Muscle of leg (tissue), 11 donors: ENCODE measurements around the gene RTN4. TPM values are rescaled to one million over a fixed set of nuclear protein-coding genes. Genes with fewer than 3 reads are reported as not detected.

ENCODE experiments used
- DNase-seq: peaks from one replicate; pipeline ENCODE4 v3.0.0; 2013
- H3K27ac ChIP-seq: one replicate; pipeline ENCODE4 v1.5.1; 2013; ENCODE audit warnings: mild to moderate bottlenecking, low read length, control low read depth
- H3K27me3 ChIP-seq: one replicate; pipeline ENCODE4 v1.6.1; 2013; ENCODE audit warnings: low read length; ENCODE audit not compliant: control insufficient read depth, insufficient read depth
- H3K36me3 ChIP-seq: one replicate; pipeline ENCODE4 v1.6.1; 2013; ENCODE audit warnings: low read length; ENCODE audit not compliant: control insufficient read depth, insufficient read depth
- H3K4me1 ChIP-seq: one replicate; pipeline ENCODE4 v1.6.1; 2013; ENCODE audit warnings: low read length; ENCODE audit not compliant: control insufficient read depth, insufficient read depth
- H3K4me3 ChIP-seq: one replicate; pipeline ENCODE4 v1.5.1; 2013; ENCODE audit warnings: low read length, control low read depth
- H3K9me3 ChIP-seq: replicated peaks from 2 replicates; pipeline ENCODE4 v1.6.1; 2013; ENCODE audit warnings: low read depth, low read length; ENCODE audit not compliant: control insufficient read depth
- WGBS: methylation state at CpG from one replicate; pipeline ENCODE4 v1.1.5; 2013; ENCODE audit warnings: missing lambda C conversion rate; ENCODE audit not compliant: insufficient coverage; 5-methylcytosine and 5-hydroxymethylcytosine counted together
- polyA plus RNA-seq, 8 donors: library from polyadenylated mRNA; unstranded; fragments of 120-200 nt; gene quantifications; one replicate each; pipeline versions ENCODE4 v1.2.1 to v1.2.3, GENCODE V29; 2013; ENCODE audit warnings: inconsistent platforms in 1 of 8, low replicate concordance in 1 of 8; ENCODE audit not compliant: insufficient read length in 8 of 8, insufficient read depth in 1 of 8
- total RNA-seq: library from RNA; stranded (reverse); fragments of 120-200 nt; gene quantifications from one replicate; pipeline ENCODE4 v1.2.4, GENCODE V29; 2013

RTN4 gene
- total and polyA plus RNA-seq, 9 donors, result 456 to 781 (median 588) TPM

- DNase-seq, result peak; percentile 36
- 100% methylated on average over 1 of the region's 4 CpGs for WGBS
- no peak overlapping the region for H3K4me3 ChIP-seq
- peak overlapping the region; percentile 83 for H3K27ac ChIP-seq
- H3K4me1 ChIP-seq, result peaks cover 10% of the 10 kb centered on the region
- no peaks in the 10 kb centered on the region for H3K27me3 ChIP-seq
- H3K36me3 ChIP-seq, result peaks cover 16% of the 10 kb centered on the region
- H3K9me3 ChIP-seq, result no peaks in the 10 kb centered on the region
Observed at GRCh38 chr2:54975598-54976492, 74.4 kb downstream of the RTN4 start.

GRCh38 chr2:54975175-54975574 is 75.1 kb downstream of the RTN4 start:
- no CpG with 5 or more reads among the region's 2 CpGs for WGBS
- no peaks in the 10 kb centered on the region for H3K27me3 ChIP-seq
- peak overlapping the region; percentile 83 for H3K27ac ChIP-seq
- H3K4me3 ChIP-seq, result no peak overlapping the region
- peaks cover 19% of the 10 kb centered on the region for H3K36me3 ChIP-seq
- peaks cover 13% of the 10 kb centered on the region for H3K4me1 ChIP-seq
- no peak for DNase-seq
- no peaks in the 10 kb centered on the region for H3K9me3 ChIP-seq

GRCh38 chr2:54969940-54970338 is 80.3 kb downstream of the RTN4 start:
- Histone ChIP-seq H3K4me1 (peaks cover 49% of the 10 kb centered on the region), H3K36me3 (peaks cover 48% of the 10 kb centered on the region), H3K9me3 (no peaks in the 10 kb centered on the region), H3K4me3 (no peak overlapping the region), H3K27me3 (no peaks in the 10 kb centered on the region), H3K27ac (peak overlapping the region; percentile 74)
- WGBS, result 80% methylated on average over 5 of the region's 7 CpGs
- DNase-seq, result no peak

- no peaks in the 10 kb centered on the region for H3K27me3 ChIP-seq
- peaks cover 51% of the 10 kb centered on the region for H3K4me1 ChIP-seq
- H3K9me3 ChIP-seq, result no peaks in the 10 kb centered on the region
- H3K4me3 ChIP-seq, result no peak overlapping the region
- 38% methylated on average over 1 of the region's 4 CpGs for WGBS
- no peak for DNase-seq
- peaks cover 48% of the 10 kb centered on the region for H3K36me3 ChIP-seq
- peak overlapping the region; percentile 74 for H3K27ac ChIP-seq
Observed at GRCh38 chr2:54969295-54969939, 80.8 kb downstream of the RTN4 start.

- Histone ChIP-seq H3K4me1 (peaks cover 51% of the 10 kb centered on the region), H3K27ac (peak overlapping the region; percentile 86), H3K27me3 (no peaks in the 10 kb centered on the region), H3K4me3 (no peak overlapping the region), H3K9me3 (no peaks in the 10 kb centered on the region), H3K36me3 (peaks cover 45% of the 10 kb centered on the region)
- DNase-seq, result peak; percentile 67
- WGBS, result no CpG with 5 or more reads among the region's 10 CpGs
Observed at GRCh38 chr2:54968561-54969218, 81.6 kb downstream of the RTN4 start.

GRCh38 chr2:54967759-54968365 is 82.4 kb downstream of the RTN4 start:
- Histone ChIP-seq H3K4me1 (peaks cover 55% of the 10 kb centered on the region), H3K27ac (peak overlapping the region; percentile 86), H3K9me3 (no peaks in the 10 kb centered on the region), H3K27me3 (no peaks in the 10 kb centered on the region), H3K4me3 (no peak overlapping the region), H3K36me3 (peaks cover 46% of the 10 kb centered on the region)
- DNase-seq, result peak; percentile 59
- WGBS, result 77% methylated on average over 15 of the region's 18 CpGs

- DNase-seq, result no peak
- peaks cover 55% of the 10 kb centered on the region for H3K4me1 ChIP-seq
- no CpG with 5 or more reads among the region's 4 CpGs for WGBS
- H3K27me3 ChIP-seq, result no peaks in the 10 kb centered on the region
- H3K4me3 ChIP-seq, result no peak overlapping the region
- H3K9me3 ChIP-seq, result no peaks in the 10 kb centered on the region
- peak overlapping the region; percentile 86 for H3K27ac ChIP-seq
- H3K36me3 ChIP-seq, result peaks cover 46% of the 10 kb centered on the region
Observed at GRCh38 chr2:54967269-54967668, 83.0 kb downstream of the RTN4 start.

GRCh38 chr2:54966837-54967236 is 83.4 kb downstream of the RTN4 start:
- 83% methylated on average over 3 of the region's 3 CpGs for WGBS
- H3K4me3 ChIP-seq, result no peak overlapping the region
- H3K27me3 ChIP-seq, result no peaks in the 10 kb centered on the region
- no peaks in the 10 kb centered on the region for H3K9me3 ChIP-seq
- peaks cover 55% of the 10 kb centered on the region for H3K4me1 ChIP-seq
- H3K36me3 ChIP-seq, result peaks cover 46% of the 10 kb centered on the region
- H3K27ac ChIP-seq, result peak overlapping the region; percentile 62
- DNase-seq, result no peak

GRCh38 chr2:54966165-54966832 is 84.0 kb downstream of the RTN4 start:
- no peaks in the 10 kb centered on the region for H3K27me3 ChIP-seq
- DNase-seq, result no peak
- H3K4me3 ChIP-seq, result no peak overlapping the region
- H3K27ac ChIP-seq, result peak overlapping the region; percentile 62
- peaks cover 42% of the 10 kb centered on the region for H3K36me3 ChIP-seq
- no peaks in the 10 kb centered on the region for H3K9me3 ChIP-seq
- H3K4me1 ChIP-seq, result peaks cover 55% of the 10 kb centered on the region
- WGBS, result 87% methylated on average over 4 of the region's 8 CpGs
